Medulla oblongata (tissue), 1 donor: ENCODE results near the gene TIE1.

Experiments
- DNase-seq: peaks from one replicate; pipeline ENCODE4 v3.0.0-alpha.2; 2015; ENCODE audit errors: extremely low spot score

Gene TIE1

DNA sequence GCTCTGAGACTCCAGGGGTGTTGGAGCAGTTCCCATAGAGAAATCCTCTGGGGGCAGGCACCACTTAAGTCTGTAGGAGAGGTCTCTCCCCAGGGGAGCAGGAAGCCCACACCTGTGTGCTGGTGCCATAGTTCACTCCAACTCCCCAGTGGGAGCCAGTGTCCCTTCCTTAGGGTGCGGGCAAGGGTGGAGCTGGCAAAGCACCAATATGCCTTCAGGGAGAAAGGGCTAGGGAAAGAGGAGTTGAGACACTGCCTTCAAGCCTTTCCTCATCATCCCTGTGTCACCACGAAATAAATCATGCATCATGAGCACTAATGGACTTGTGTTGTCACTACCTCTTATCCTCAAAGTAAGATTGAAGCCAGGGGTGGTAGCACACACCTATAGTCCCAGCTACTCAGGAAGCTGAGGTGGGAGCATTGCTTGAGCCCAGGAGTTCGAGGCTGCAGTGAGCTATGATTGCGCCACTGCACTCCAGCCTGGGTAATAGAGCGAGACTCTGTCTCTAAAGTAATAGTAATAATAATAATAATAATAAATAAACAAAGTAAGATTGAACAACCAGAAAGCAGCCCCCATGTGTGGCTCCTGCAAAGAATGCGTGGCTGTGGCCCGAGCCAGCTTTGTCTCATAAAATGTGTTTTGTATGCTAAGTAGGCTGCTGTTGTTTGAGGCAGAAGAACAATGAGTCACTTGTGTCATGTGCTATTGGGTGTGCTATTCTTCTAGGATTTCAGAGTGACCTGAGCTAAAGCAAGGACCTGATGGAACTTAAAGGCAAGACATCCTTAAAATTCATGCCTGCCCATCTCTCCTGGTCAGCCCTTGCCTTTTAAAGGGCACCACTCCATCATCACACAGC lies 6.7 kb upstream of the TIE1 start:
- peak; percentile 93 for DNase-seq

DNA sequence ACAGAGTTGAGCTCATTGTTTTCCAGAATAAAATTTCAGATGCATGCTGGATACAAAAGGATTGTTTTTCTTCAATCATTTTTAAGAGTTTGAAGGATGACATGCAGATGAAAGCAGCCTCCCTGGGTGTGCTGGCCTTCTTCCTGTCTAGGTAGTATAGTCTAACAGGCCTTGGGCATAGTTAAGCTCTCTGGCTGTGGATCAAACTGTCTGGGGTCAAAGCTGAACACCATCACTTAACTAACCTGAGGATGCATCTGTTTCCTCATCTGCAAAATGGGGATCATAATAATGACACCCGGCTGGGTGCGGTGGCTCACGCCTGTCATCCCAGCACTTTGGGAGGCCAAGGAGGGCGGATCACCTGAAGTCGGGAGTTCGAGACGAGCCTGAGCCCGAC lies 6.0 kb upstream of the TIE1 start:
- no peak for DNase-seq

DNA sequence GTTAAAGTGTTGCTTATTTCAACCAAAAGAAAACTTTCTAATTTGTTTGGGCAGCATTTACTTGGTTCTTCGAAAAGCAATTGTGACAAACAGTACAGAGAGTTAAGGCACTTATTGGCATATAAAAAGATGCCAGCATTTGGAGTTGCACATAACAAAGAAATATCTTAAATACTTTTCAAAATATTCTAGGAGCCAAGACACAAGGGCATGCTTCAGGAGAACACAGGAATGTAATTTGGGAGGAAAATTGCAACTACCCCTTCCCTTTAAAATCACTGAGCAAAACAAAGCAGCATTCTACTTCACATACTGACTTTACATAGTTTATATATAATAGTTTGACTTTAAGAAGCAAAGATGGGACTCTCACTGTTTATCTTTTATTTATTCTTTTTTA lies 4.6 kb upstream of the TIE1 start:
- DNase-seq: no peak

DNA sequence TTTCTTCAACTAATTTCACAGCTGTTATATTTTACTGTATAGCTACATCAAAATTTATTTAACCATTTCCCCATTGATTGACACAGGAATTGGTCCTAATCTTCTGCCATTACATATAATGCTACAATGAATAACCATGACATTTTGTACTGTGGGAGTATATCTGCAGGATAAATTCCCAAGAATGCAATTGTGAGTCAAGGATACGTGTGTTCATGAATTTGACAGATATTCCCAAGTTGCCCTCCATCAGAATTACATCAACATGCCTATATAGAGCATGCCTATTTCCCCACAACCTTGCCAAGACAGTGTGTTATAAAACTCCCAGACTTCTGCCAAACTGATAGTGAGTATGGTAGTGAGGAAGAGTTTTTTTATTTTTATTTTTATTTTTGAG lies 2.7 kb upstream of the TIE1 start:
- DNase-seq: no peak

DNA sequence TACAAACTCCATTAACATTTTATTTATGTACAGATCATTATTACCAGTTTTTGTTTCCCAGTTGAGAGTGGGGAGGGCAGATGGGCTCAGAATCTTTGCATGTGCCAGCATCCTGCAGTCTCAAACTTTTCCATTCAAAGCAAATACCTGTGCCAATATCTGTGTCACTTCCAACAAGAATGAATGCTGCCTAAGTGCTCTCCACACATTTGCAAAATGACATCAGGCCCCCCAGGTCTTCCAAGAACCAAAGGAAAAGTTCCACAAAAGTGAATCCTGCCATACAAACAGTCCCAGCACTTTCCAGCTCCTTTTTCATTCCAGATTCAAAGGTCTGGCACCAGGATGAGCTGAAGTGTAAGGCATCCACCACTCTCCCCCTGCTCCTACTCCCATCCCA lies 1.7 kb upstream of the TIE1 start:
- no peak for DNase-seq

DNA sequence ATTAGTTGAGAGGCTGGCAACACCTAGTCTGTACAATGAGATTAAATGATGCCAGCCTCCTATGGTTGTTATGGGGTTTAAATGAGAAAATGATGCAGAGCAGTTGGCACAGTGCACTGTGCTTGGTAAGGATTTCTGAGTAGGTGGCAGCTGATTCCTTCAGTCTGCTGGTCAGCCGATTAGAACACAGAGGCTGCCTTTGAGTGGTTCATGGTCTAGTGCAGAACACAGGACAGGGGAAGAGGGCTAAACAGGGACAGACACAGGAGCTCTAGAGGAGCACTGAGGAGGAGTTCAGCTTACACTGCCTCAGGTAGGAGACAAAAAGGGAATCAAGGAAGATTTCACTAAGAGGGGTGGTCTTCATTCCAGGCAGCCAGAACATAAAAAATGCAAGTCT lies 1.4 kb downstream of the TIE1 start:
- peak; percentile 58 for DNase-seq

DNA sequence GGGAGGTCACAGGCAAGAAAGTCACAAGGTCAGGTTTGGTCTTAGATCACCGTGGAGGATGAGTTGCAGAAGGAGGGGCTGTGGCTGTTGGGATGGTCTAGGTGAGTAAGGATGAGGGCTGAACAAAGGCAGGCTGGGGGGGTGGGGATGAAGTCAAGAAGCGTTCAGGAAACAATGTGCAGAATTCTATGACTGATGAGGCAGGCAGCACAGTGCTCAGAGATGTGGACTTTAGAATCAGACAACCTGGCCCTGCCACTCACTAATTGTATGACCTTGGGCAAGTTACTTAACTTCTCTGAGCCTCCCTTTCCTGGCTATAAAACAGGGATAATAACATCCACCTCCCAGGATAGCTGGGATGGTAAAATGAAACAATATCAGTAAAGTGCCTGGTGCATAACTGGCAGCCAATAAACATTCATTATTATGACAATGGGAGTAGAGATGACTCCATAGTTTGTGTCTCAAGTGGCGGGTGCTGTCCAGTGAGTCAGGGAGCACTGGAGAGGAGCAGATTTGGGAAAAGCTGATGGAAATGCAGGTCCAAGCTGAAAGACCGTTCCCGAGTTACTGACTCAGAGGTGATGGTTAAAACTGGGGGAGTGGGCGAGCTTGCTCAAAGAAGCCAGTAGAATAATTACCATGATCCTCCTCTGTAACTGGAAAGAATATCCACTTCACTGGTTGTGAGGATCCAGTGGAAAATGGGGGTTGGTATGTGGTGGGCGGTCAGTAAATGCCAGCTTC lies 2.1 kb downstream of the TIE1 start:
- no peak for DNase-seq

DNA sequence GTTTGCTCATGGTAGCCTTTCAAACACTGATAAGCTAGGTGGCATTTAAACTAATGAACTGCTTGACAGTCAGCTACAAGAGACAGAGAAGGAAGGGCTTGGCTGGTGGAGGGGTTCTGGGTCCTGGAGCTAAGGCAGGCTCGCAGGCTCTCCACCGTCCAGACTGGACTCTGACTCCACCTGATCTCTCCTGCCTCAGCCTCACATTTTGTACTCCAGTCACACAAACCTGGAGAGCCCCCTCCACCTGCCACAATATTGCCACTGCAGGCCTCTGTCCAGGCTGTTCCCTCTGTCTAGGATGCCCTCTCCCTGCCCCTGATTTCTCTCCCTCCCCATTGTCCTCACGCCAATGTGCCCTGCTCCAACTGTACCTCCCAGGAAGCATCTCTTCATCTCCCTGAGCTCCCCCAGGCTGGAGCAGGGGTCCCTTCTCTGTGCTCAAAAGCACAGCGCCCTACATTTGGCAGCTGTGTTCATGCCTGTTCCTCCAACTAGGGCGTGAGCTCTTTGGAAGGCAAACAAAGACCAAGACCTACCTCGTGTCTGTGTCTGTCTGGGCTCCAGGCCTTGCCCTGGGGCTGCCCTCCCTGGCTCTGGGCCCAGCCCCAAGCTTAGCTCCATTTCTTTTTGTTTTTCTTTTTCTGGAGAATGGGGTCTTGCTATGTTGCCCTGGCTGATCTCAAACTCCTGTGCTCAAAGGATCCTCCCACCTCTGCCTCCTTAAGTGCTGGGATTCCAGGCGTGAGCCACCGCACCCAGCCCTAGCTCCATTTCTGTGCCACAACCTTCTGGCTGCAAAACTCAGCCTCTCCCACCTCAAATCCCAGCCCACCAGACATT lies 2.9 kb downstream of the TIE1 start:
- no peak for DNase-seq

DNA sequence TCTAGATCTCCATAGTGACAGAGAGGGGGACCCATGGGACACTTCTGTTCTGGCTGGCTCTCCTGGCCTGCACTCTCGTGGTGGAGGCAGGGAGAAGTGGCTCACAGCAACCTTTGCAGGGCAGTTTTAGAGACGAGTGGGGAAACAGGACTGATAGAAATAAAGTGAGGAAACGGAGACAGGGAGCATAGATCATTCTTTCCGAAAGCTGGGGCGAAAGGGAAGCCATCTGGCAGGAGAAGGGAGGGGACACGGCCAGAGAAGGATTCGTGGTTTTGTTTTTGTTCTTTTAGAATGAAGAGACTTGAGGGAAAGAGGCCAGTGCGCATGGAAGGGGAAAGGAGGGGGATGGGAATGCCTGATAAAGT lies 3.5 kb downstream of the TIE1 start:
- no peak for DNase-seq

DNA sequence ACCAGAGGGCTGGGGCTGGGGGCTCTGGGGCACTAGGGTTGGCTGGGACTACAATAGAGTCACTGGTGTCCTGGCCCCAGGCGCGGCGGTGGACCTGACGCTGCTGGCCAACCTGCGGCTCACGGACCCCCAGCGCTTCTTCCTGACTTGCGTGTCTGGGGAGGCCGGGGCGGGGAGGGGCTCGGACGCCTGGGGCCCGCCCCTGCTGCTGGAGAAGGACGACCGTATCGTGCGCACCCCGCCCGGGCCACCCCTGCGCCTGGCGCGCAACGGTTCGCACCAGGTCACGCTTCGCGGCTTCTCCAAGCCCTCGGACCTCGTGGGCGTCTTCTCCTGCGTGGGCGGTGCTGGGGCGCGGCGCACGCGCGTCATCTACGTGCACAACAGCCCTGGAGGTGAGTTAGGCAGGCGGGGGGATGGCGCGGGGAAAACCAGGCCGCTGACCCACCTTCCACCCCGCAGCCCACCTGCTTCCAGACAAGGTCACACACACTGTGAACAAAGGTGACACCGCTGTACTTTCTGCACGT lies 4.1 kb downstream of the TIE1 start:
- no peak for DNase-seq

DNA sequence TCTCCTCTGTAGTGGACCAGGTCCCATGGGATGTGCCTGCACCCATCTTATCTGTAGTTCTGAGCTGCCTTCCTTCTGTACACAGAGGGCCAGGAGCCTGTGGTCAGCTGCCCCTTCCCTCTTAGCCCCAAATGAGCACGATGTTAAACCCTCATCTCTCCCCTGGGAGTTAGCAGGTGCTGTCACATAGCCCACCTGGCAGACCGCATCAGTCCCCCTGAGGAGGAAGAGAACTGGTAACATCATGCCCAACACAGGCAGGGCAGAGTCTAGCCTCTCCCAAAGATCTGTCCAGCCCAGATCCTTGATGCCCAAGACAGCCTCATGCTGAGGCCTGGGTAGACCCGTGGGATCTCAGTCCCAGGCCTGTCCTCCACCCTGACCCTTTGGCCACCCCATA lies 4.7 kb downstream of the TIE1 start:
- no peak for DNase-seq

DNA sequence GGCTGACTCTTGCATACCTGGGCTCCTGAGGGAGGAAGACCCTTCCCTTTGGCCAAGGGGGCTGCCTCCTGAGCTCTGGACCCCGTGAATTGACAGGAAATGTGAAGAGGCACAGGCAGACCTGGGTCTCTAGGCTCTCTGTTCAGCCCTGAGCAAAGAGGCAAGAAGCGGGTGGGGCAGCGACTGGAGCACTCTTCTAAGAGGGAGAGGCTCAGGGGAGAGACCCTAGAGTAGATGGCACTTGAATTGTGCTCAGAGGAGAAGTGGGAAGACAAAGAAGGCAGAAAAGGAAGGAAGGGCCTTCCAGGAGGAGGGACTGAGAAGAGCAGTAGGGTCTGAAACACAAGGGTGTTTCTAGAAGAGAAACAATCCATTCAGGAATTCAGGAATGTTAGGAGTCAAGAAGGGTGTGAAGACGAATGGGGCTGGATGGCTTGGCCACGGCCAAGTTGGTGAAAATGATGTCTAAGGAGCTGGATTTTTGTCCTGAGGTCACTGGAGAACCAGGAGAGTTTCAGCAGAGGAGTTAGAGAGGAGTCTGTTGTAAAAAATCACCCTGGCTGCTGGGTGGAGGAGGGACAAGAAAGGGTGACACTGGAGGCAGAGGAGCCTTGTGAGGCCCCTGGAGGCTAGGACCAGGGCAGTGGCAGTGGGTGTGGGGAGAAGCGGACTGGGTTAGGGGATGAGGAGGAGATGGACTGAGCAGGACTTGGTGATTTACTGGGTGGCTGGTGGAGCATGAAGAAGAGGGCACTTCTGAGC lies 5.3 kb downstream of the TIE1 start:
- no peak for DNase-seq

DNA sequence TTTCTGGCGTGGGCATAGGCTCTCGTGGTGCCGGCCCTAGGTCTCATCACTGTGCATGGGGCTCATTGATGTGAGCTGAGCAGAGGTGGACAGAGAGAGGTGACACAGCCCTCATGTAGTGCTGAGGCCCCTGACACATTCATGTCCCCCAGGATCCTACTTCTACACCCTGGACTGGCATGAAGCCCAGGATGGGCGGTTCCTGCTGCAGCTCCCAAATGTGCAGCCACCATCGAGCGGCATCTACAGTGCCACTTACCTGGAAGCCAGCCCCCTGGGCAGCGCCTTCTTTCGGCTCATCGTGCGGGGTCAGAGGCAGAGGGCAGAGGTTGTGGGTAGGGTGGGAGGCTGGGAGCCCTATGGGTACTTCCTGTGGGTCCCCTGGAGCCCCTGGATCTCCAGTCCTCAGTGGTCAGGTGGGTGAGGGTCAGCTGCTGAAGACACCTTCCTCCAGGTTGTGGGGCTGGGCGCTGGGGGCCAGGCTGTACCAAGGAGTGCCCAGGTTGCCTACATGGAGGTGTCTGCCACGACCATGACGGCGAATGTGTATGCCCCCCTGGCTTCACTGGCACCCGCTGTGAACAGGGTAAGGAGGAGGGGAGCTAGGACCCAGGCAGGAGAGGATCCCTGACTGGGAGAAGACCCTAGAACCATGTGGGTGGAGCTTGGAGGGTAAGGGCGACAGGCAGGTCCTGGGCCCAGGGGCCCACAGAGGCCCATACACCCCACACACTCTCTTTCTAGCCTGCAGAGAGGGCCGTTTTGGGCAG lies 6.1 kb downstream of the TIE1 start:
- no peak for DNase-seq

DNA sequence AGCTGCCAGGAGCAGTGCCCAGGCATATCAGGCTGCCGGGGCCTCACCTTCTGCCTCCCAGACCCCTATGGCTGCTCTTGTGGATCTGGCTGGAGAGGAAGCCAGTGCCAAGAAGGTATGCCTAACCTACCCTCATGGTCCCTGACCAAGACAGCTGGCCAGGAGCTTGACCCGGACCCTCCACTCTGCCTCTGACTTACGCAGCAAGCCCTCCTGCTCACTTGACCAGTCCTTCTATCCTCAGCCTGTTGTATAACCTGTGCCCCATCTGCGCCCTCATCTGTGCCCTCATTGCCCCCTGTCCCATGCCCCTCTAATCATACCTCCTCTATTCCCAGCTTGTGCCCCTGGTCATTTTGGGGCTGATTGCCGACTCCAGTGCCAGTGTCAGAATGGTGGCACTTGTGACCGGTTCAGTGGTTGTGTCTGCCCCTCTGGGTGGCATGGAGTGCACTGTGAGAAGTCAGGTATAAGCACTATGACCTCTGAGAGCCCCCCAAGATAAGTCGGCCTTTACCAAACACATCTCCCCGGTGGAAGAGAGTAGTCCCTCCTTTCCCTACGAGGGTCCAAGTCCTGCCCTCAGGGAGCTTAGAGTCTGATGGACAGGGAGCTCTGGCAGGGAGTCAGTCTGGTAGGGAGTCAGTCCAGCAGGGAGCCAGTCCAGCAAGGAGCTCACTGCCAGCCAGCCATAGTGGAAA lies 6.8 kb downstream of the TIE1 start:
- DNase-seq: no peak

DNA sequence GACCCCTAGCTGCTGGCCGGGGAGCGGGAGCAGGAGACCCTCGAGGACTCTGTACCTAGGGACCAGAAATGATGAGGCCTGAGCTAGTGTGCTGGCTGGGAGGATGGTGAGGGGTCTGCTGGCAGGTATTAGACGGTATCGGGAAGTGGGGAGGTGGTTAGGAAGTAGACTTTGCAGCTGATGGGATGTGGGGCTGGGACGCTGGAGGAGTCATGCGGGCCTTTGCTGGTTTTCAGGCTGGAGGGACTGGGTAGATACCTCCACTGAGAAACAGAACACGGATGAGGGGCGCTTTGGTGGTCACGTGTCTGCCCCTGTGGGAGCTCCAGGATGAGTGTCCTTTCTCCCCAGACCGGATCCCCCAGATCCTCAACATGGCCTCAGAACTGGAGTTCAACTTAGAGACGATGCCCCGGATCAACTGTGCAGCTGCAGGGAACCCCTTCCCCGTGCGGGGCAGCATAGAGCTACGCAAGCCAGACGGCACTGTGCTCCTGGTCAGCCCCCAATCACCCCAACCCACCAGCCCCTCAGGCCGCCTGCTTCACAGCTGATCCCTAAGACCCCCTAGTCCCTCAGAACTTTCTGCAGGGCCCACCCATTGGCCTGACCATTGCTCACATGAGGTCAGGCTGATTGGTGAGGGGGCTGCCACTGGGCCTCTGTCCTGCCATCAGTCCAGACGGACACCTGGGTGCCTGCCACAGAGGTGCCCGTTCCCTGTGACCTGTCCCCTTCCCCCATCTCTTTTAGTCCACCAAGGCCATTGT lies 8.0 kb downstream of the TIE1 start:
- DNase-seq: no peak

DNA sequence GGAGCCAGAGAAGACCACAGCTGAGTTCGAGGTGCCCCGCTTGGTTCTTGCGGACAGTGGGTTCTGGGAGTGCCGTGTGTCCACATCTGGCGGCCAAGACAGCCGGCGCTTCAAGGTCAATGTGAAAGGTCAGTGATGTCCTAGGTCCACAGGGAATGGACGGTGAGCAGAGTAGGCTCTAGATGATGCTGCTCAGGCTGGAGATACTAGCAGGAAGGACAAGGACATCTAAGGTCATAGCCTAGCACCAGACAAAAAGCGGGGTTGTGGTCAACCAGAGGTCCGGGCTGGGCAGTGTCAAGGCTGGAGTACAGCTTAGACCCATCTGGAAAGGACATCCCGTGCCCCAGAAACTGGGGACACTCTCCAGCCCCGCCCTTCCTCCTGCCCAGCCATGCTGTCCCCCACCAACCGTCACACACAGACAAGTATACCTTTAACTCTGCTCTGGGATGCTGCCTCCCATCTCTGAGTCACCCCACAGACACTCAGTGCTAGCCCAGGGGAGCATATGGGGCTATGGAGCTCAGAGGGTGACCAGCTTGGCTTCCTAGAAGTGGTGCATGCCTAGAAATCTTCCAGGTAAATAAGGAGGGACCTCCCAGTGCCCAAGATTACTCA lies 8.7 kb downstream of the TIE1 start:
- DNase-seq: no peak

DNA sequence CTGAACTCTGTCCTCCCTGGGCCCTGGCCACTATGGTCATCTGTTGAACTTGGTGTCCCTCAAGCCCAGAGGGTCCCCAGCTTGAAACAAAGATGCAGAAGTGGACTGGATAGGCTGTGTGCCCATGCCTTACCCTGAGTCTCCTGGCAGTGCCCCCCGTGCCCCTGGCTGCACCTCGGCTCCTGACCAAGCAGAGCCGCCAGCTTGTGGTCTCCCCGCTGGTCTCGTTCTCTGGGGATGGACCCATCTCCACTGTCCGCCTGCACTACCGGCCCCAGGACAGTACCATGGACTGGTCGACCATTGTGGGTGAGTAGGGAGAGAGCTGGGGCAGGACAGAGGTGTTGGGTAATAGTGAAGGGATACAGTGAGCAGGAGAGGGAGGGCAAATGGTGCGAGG lies 10.7 kb downstream of the TIE1 start:
- no peak for DNase-seq

DNA sequence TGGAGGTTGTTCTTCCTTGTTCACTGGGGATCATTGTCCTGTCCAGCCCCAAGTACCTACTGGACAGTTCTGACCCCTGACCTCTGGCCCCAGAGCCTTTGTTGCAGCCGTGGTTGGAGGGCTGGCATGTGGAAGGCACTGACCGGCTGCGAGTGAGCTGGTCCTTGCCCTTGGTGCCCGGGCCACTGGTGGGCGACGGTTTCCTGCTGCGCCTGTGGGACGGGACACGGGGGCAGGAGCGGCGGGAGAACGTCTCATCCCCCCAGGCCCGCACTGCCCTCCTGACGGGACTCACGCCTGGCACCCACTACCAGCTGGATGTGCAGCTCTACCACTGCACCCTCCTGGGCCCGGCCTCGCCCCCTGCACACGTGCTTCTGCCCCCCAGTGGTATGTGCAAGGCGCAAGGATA lies 11.4 kb downstream of the TIE1 start:
- DNase-seq: no peak
